ENCODE results near the gene TBK1. TPM values are rescaled to one million over a fixed set of nuclear protein-coding genes. Genes with fewer than 3 reads are reported as not detected.

The TBK1 gene
- total RNA-seq, 1 experiment from 2014 or later: 23.6 TPM

DNA sequence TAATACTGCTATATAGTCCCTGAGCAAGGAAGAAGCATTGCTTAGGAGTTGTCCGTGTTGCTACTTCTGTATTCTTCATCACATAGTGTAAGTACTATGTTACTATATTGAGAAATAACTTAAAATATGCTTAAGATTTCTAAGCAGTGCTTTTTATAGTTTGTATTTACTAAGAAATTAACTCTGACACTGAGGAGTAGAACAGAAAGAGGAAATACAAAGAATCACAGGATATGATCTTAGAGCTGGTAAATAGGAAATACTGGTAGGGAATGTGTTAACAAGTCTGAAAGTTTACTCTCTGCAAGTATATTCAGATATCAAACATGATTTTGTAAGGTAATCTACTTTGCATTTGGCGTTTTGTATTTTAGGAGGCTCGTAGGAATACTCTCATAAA, 32.2 kb upstream of the TBK1 start:
- Mint-ChIP-seq H3K36me3 (ENCODE audit: insufficient read depth in 1 of 3, low read depth in 3 of 3) (peaks cover 56 to 91% (median 85%) of the 10 kb centered on the region in 3 experiments; a peak in 6 of 7 replicates), H3K27me3 (ENCODE audit: low read depth) (no peaks in the 10 kb centered on the region), H3K4me1 (no peaks in the 10 kb centered on the region), H3K4me3 (no peak overlapping the region), H3K9me3 (no peaks in the 10 kb centered on the region), H3K27ac (no peak overlapping the region)
- no peaks in the 10 kb centered on the region for H3K79me1 ChIP-seq (ENCODE audit: insufficient read depth, low read depth, low read length, poor library complexity, severe bottlenecking)
- H3K4ac ChIP-seq (ENCODE audit: low read depth, low read length): no peak overlapping the region
- H3K56ac ChIP-seq (ENCODE audit: insufficient read length, low read depth, low read length): no peak overlapping the region
- H3K4me1 ChIP-seq (ENCODE audit: insufficient read depth, low read length): no peaks in the 10 kb centered on the region
- DNase-seq: no peak
- no peak overlapping the region for H4K8ac ChIP-seq (replicated peaks; ENCODE audit: insufficient read length, low read depth, low read length)
- no peaks in the 10 kb centered on the region for H3K23me2 ChIP-seq (ENCODE audit: insufficient read length, low read depth, low read length, poor library complexity, severe bottlenecking)
- no peak overlapping the region for H3K14ac ChIP-seq (ENCODE audit: insufficient read depth, low read length)
- no peak overlapping the region for H2BK120ac ChIP-seq (ENCODE audit: low read depth, low read length, poor library complexity, severe bottlenecking)
- no peak overlapping the region for H3K23ac ChIP-seq (ENCODE audit: insufficient read length, low read depth, low read length)
- H2AFZ ChIP-seq (ENCODE audit: low read length): no peak overlapping the region
- no peak overlapping the region for H4K91ac ChIP-seq (ENCODE audit: insufficient read length, low read depth, low read length)
- no peaks in the 10 kb centered on the region for H3K79me2 ChIP-seq (ENCODE audit: insufficient read depth, low read length)
- no peak overlapping the region for H2AK5ac ChIP-seq (ENCODE audit: insufficient read length, low read length)
- H3K9ac ChIP-seq (ENCODE audit: extremely low read depth, insufficient read length, low read length): no peak overlapping the region
- H2BK12ac ChIP-seq (ENCODE audit: insufficient read length, low read depth, low read length): no peak overlapping the region
- no peak overlapping the region for H3T11ph ChIP-seq (ENCODE audit: low read length)
- WGBS (ENCODE audit: extremely low coverage, insufficient read length, low lambda C conversion rate): no CpG with 5 or more reads among the region's 3 CpGs
- no peak for TF ChIP-seq CTCF (conservative IDR thresholded peaks at IDR 0.05)
- no peak overlapping the region for H3K18ac ChIP-seq (ENCODE audit: insufficient read length, low read depth, low read length)
- no peak overlapping the region for H3K27ac ChIP-seq (ENCODE audit: insufficient read length, low read depth, low read length)
- no peaks in the 10 kb centered on the region for H3K9me3 ChIP-seq (ENCODE audit: control insufficient read depth, low read depth, low read length)
- H3K27me3 ChIP-seq (ENCODE audit: insufficient read depth, low read length): no peaks in the 10 kb centered on the region
- H4K20me1 ChIP-seq (ENCODE audit: control insufficient read depth, insufficient read depth, insufficient read length): no peaks in the 10 kb centered on the region
- no peak overlapping the region for H4K5ac ChIP-seq (ENCODE audit: insufficient read length, low read depth, low read length)
- H2BK15ac ChIP-seq (ENCODE audit: low read depth, low read length): no peak overlapping the region
- H2BK20ac ChIP-seq (ENCODE audit: low read depth, low read length, poor library complexity, severe bottlenecking): no peak overlapping the region
- no peak overlapping the region for H3K4me2 ChIP-seq (ENCODE audit: insufficient read depth, insufficient read length, low read length)
- H2BK5ac ChIP-seq (ENCODE audit: insufficient read length, low read length): no peak overlapping the region
